ENCODE results near the gene MSRB3. TPM values are rescaled to one million over a fixed set of nuclear protein-coding genes. Genes with fewer than 3 reads are reported as not detected.
A peak's percentile ranks its signal among the peaks of the same experiment; 100 is the strongest.

Gene MSRB3
- total and polyA plus RNA-seq, 7 donors, result 15.4 to 64.1 (median 48.3) TPM

DNA sequence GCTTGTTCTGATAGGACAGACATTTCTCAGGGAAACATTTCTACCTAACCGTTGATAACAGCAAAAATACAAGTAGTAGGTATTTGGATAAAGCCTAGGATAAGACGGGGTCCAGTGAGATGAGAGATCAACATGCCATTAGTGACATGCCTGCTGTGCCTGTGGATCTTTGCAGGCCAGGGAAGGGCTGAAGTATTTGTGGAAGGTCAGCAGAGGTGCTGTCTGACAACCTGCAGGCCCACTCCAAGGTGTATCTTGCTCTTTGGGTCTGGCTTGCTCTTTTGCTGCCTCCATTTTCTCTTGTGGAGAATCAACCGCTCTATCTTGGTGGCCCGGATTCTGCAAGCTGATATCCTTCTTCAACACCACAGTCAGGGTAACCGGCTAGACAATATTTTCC is 46.7 kb downstream of the MSRB3 start:
- no peak overlapping the region for H3K4me3 ChIP-seq
- DNase-seq, result no peak
- H3K27me3 ChIP-seq (ENCODE audit: insufficient read depth in 3 of 3, low read length in 2 of 3), result no peaks in the 10 kb centered on the region
- 64 to 87% (median 69%) methylated on average over 5 of the region's 5 CpGs for WGBS, 3 donors
- H3K4me1 ChIP-seq, result peaks cover 21% of the 10 kb centered on the region
- intact Hi-C loops (cut with DNase I), result no loop called here
- H3K9me3 ChIP-seq, result no peaks in the 10 kb centered on the region
- H3K27ac ChIP-seq, result no peak overlapping the region
- no peak for ATAC-seq
- peaks cover 0 to 14% of the 10 kb centered on the region in 2 donors for H3K36me3 ChIP-seq (ENCODE audit: insufficient read depth in 1 of 2, low read depth in 1 of 2)
- TF ChIP-seq, protein P1, sequence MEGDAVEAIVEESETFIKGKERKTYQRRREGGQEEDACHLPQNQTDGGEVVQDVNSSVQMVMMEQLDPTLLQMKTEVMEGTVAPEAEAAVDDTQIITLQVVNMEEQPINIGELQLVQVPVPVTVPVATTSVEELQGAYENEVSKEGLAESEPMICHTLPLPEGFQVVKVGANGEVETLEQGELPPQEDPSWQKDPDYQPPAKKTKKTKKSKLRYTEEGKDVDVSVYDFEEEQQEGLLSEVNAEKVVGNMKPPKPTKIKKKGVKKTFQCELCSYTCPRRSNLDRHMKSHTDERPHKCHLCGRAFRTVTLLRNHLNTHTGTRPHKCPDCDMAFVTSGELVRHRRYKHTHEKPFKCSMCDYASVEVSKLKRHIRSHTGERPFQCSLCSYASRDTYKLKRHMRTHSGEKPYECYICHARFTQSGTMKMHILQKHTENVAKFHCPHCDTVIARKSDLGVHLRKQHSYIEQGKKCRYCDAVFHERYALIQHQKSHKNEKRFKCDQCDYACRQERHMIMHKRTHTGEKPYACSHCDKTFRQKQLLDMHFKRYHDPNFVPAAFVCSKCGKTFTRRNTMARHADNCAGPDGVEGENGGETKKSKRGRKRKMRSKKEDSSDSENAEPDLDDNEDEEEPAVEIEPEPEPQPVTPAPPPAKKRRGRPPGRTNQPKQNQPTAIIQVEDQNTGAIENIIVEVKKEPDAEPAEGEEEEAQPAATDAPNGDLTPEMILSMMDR (IDR thresholded peaks at IDR 0.05), result no peak

DNA sequence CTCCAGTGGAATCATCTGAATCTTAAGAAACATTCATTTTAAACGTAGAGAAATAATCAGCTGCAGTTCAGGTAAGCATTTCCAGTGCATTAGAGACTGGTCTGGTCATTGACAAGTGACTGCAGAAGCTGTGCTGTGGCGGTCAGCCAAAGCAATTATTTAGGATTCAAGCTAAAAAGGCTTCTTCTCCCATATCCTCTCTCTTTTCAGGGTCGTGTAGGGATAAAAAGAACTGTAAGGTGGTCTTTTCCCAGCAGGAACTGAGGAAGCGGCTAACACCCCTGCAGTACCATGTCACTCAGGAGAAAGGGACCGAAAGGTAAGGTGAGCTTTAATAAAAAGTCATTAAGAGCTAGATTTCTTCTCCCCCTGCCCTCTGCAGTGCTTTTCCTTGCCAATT is 48.1 kb downstream of the MSRB3 start:
- TF ChIP-seq, protein P1 (IDR thresholded peaks at IDR 0.05), result no peak

DNA sequence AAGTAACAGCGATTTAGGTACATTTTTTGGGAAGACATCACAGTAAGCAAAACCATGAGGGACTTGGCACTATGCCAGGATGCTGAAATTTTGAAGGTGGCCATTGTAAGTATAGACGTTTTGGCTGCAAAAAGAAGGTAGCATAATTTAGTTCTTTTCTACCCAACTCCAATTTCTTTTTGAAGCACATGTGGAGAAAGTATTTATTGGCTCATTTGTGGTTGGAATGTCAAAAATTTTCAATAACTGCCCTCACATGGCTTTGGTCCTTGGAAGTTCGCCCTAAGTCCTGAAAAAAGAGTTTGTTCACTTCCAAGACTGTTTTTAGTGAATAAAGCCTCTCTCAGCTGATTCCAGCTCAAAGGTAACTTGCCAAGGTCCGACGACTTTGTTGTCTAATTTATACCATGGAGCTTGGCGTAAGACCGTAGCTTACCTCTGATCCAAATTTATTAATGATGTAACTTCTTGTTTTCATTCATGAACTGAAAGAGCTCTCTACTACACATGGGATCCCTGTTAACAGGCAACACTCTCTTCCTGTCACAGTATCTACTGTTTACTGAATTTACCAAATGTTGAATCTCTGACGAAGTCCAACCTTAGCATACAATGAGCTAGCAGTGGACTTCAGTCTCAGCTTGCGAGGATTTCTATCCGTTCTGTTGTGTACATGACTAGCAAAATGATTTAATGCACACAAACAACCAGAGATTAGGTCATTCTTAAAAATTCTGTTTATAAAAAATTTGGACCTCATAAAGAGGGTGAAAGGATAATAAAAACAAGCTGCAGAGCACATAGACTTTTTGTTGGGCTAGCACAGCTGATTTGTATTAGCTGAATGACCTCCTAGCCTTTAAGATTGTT is 49.0 kb downstream of the MSRB3 start:
- 42 to 62% (median 48%) methylated on average over 10 of the region's 10 CpGs for WGBS, 3 donors
- intact Hi-C loops (cut with DNase I), result no loop called here
- Histone ChIP-seq H3K4me1 (peaks cover 21% of the 10 kb centered on the region), H3K4me3 (no peak overlapping the region), H3K27ac (no peak overlapping the region), H3K27me3 (ENCODE audit: insufficient read depth in 3 of 3, low read length in 2 of 3) (no peaks in the 10 kb centered on the region), H3K36me3 (ENCODE audit: insufficient read depth in 1 of 2, low read depth in 1 of 2) (peaks cover 0 to 33% of the 10 kb centered on the region in 2 donors), H3K9me3 (no peaks in the 10 kb centered on the region)
- no peak for DNase-seq
- ATAC-seq, result peak in 1 of 4 donors; percentile 36
- TF ChIP-seq, protein P1 (IDR thresholded peaks at IDR 0.05), result no peak

More for the DNA sequence above, 48.1 kb downstream of the MSRB3 start:
- ATAC-seq, result no peak
- Histone ChIP-seq H3K27me3 (ENCODE audit: insufficient read depth in 3 of 3, low read length in 2 of 3) (no peaks in the 10 kb centered on the region), H3K4me1 (peaks cover 21% of the 10 kb centered on the region), H3K36me3 (ENCODE audit: insufficient read depth in 1 of 2, low read depth in 1 of 2) (peaks cover 0 to 28% of the 10 kb centered on the region in 2 donors), H3K9me3 (no peaks in the 10 kb centered on the region), H3K4me3 (no peak overlapping the region), H3K27ac (no peak overlapping the region)
- 72 to 77% (median 75%) methylated on average over 5 of the region's 5 CpGs for WGBS, 3 donors
- intact Hi-C loops (cut with DNase I), result no loop called here
- DNase-seq, result no peak

GRCh38 chr12:65329721-65330120 is 51.2 kb downstream of the MSRB3 start:
- no peak for ATAC-seq
- peaks cover 9% of the 10 kb centered on the region for H3K4me1 ChIP-seq
- no peak overlapping the region for H3K4me3 ChIP-seq
- H3K9me3 ChIP-seq, result no peaks in the 10 kb centered on the region
- H3K36me3 ChIP-seq (ENCODE audit: insufficient read depth in 1 of 2, low read depth in 1 of 2), result peaks cover 0 to 35% of the 10 kb centered on the region in 2 donors
- intact Hi-C loops (cut with DNase I), result no loop called here
- no peak overlapping the region for H3K27ac ChIP-seq
- no peak for DNase-seq
- TF ChIP-seq, protein P1 (IDR thresholded peaks at IDR 0.05), result no peak
- no peaks in the 10 kb centered on the region for H3K27me3 ChIP-seq (ENCODE audit: insufficient read depth in 3 of 3, low read length in 2 of 3)
- WGBS, 3 donors, result 92 to 96% (median 93%) methylated on average over 3 of the region's 3 CpGs
